Fibroblast of skin of left biceps (primary cell): ENCODE measurements around the gene CEP63.

Experiments
- DNase-seq, 2 experiments: peaks; one replicate each; pipeline ENCODE4 v3.0.0-alpha.2; 2013; ENCODE audit warnings: low read depth in 2 of 2

CEP63 gene

DNA sequence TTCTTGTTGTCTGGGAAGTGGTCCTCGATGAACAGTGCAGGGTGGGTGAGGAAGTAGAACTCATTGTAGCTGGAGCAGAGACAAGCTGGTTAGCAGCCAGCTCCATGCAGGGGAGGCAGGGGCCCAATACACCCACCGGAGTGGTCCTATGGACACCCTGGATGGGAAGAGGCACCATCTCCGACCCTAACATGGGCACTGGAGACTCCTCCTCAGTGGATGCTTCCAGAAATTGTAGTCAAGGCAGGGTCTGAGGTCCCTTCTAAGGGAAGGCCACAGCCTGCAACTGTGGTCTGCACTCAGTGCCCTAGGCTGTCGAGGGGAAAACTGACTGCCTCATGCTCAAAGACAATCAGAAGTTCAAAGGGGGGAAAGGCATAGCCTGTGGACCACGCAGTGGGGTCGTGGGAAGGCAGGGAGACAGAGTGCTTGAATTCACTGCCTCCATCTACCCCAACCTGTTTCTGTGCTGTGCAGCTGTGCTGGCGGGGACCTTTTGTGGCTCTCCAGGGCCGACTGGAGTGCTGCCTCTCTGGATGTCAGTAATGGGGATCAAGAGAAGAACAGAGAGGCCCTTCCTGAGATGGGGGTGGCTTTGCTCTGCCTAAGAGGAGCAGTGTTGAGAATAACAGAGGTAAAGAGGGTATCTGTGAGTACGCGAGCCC lies 123.0 kb downstream of the CEP63 start:
- no peak for DNase-seq

DNA sequence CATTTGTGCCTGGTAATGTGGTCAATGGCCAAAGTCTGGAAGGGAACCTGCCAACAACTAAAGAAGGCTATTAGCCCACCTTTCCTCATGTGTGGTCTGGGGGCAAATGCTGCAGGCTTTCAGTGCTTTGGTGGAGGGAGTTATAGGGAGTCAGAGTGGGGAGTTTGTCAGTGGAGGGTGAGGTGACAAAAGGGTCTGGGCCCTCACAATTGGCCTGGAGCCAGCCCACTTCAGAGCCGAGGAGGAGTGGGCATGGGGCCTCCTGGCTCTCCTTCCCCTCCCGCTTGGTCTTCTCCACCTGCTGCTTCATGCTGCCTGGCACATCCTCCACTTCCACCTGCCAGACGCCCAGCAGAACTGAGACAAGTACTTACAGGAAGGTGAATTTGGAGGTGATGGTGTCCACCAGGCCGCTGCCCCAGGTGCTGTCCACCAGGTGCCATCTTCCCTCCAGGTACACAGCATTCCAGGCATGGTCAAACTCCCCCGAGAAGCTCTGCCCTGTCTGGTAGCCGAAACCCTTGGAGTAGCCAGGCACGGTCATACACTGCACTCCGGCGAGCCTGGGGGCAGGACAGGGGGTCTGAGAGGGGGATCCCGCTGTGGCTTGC lies 124.1 kb downstream of the CEP63 start:
- DNase-seq: no peak

- no peak for DNase-seq
These were observed 124.9 kb downstream of the CEP63 start for GRCh38 chr3:134610432-134611385.

- DNase-seq: no peak
These were observed 125.7 kb downstream of the CEP63 start for GRCh38 chr3:134611516-134611915.

DNA sequence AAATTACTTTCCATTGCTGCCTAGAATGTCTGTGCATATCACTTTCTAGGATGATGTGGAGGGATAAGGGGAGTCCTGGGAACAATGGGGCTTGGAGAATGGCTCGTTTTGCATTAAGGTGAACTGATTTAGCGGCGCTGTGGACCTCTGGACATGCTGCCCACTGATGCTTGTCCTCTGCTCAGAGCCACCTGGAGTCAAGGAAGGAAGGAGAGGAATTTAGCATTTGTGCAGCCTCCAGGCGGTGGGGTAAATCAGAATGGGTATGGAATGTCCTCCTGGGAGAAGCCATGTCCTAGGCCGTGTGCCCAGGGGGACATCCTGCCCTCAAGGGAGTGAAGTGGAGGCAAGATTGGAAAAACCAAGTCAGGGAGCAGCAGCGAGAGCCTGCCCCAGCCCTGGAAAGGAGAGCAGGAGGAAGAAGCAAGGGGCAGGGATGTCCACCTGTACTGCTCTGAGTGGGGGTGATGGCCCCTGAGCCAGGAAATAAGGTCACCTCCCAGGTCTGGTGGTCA lies 127.2 kb downstream of the CEP63 start:
- DNase-seq: no peak

DNA sequence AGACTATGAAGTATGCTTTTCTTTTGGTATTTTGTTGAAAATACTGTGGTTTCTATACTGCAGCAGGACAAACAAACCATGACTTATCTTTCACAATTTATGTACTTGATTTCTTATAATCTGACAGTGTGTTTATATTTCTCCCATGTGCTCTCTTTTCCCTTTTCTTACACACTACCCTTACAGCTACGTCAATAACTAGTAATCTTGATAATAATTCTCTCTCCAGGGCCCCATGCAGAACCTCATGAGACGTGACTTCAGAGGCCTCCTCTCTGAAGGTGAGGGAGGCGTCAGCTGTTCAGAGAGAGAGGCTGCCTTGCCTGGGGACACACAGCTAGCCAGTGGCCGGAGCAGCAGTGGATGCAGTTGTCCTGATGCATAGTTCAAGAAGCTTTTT lies 129.1 kb downstream of the CEP63 start:
- DNase-seq: no peak

DNA sequence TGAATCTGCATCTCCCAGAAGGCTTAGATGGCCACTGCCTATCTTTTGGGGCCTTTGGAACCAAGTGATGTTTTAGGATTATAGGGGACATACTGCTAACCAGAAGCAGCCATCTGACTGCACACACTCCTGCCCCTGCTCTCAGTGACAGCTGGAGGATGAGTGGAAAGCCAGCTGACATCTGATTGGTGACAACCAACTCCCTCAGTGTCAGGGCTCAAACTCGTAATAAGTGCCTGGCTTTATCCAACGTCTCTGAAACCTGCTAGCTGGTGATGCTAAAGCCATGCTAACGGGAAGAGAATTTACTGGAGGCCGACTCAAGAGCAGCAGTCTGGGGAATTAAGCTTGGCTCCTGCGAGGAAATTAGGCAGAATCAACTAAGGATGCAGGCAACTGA lies 129.9 kb downstream of the CEP63 start:
- no peak for DNase-seq

GRCh38 chr3:134617608-134618477 lies 132.0 kb downstream of the CEP63 start:
- DNase-seq: no peak

GRCh38 chr3:134618478-134619300 lies 132.8 kb downstream of the CEP63 start:
- no peak for DNase-seq

DNA sequence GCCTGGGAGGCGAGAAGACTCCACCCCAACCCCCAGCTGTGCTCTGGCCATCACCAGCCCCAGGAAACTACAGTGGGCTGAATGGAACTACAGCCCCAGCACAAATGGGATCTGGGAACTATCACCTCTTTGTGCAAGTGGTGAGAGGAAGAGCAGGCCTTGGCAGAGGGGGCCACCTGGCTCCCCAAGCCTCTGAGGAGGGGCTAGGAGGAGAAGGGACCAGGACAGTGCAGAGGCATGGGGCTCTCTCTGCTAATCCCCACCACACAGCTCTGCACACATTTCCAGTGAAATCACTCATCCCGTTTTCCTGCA lies 133.4 kb downstream of the CEP63 start:
- DNase-seq: no peak

DNA sequence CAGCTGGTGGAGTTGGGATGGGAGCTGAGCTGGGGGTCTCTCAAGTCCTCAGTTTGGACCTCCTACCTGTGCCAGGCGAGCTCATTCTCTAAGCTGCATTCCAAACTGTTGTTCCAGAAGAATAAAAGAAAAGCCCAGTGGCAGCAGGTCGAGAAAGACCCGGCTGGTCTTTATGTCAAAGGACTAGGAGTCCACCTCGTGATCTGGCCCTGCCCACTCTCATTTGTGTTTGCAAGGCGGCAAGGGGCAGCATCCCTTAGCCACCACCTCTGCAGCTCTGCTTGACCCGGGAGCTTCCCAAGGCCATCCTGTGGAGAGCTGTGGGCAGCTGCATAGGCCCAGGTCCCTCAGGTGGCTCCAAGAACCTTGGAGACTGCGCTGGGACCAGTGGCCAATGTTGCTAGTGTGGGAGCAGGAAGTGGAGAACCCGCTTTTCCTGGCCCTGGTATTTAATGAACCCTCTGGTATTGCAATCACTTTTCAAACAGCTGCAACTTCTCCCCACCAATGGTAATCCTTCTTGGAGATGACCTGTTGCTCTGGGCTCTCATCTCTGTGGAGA lies 134.1 kb downstream of the CEP63 start:
- DNase-seq: no peak

DNA sequence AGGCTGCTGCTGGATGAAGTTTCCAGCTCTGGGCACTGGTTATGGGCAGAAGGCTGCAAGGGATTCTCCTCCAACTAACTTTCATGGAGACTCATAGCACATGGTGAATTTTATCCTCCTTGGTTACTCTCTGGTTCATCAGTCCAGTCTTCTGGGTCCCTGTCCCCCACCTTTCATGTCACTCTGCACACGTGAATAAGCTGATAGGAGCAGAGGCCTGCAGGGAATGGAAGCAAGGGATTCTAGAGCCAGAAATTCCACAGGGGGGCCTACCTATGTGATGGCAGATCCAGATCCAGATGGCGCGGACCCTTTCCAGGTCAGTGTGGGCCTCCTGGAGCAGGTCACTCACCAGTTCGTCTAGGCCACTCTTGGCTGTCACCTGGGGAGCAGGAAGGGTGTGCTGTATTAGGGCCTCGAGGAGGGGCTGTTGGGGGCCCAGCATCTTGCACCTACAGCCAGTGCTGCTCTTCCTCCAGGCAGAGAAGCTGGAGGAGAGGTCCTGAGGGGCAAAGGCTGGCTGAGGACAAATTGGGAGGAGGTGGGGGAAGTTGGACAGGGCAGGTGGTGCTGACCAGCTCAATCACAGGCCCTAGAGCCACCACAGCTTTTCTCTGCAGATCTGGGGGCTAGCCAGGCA lies 134.7 kb downstream of the CEP63 start:
- no peak for DNase-seq

DNA sequence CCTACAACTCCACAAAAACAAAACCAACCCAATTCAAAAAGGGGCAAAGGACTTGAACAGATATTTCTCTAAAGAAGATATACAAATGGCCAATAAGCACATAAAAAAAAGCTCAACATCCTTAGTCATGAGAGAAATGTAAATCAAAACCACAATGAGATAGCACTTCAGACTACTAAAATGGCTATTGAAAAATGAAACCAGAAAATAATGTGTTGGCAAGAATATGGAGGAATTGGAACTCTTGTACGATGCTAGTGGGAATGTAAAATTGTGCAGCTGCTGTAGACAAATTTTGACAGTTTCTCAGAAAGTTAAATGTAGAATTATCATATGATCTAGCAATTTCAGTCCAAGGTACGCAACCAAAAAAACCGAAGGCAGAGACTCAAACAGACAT lies 136.0 kb downstream of the CEP63 start:
- DNase-seq: no peak

DNA sequence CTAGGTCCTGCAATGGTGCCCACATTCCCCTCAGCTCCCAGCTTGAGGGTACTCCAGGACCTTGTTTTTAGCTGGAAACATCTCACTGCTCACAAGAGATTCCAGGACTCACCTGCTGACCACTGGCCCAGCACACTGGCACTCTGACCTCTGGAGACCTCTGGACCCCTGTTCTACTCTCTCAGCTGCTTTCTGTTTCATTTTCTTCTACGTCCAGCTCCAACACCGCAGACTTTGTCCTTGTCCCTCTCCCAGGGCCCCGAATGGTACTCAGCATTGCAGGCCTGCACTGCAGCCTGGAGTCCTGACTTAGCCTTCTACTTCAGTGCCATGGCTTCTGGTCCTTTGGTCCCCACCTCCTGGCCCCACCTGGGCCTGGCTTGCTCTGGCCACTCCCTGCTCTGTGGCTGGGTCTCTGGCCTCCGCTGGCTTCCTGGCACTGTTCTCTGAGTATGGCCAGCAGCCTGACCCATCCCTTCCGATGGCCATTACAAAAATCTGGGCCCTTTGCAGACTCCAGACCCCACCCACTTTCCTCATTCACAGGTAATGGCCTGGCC lies 137.0 kb downstream of the CEP63 start:
- no peak for DNase-seq

DNA sequence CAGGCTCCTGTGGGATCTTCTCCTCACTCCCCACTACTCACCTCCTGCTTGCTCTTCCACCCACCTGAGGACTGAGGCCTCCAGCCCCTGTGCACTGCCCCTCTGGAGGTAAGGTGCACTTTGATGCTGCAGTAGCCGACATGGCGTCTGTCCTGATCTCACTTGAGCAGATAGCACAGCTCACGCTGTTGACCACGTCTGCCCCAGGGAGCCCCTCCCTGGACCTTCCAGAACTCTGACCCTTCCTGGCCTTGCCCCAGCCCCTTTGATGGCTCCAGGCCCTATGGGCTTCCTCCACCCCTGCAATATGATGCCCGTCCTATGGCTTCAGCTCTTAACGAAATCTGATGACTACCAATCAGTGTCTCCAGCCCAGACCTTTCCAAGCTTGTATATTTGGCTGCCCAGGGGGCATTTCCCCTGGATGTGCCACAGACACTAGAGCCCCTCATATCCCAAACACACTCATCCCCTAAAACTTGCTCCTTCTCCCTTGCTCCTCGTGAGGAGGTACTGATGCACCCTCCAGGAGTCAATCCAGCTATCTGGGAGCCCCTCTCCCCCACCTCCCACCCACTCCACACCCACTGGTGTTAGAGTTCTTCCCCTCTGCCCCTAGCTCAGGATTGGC lies 137.9 kb downstream of the CEP63 start:
- DNase-seq: no peak
